HepG2 (cell line): ENCODE results near the gene CPEB4. TPM values are rescaled to one million over a fixed set of nuclear protein-coding genes. Genes with fewer than 3 reads are reported as not detected.

Experiments
- ERF ChIP-seq: IDR thresholded peaks from 2 replicates; pipeline ENCODE4 v1.6.1; 2018; ENCODE audit warnings: missing biosample characterization, missing genetic modification reagents
- GABPB1 ChIP-seq: IDR thresholded peaks from 2 replicates; pipeline ENCODE4 v1.6.1; 2016; ENCODE audit warnings: mild to moderate bottlenecking, missing genetic modification reagents, moderate library complexity, missing compliant biosample characterization
- HDAC6 ChIP-seq: fragments of 200-600 bp; sonication (generic); IDR thresholded peaks from 2 replicates; pipeline ENCODE4 v1.7.0; 2017; ENCODE audit warnings: mild to moderate bottlenecking, antibody characterized with exemption, low read length, low read depth
- HNRNPK ChIP-seq: fragments of 200-400 bp; formaldehyde crosslinking; IDR thresholded peaks from 2 replicates; pipeline ENCODE4 v1.6.1; 2018; ENCODE audit warnings: low read length, low read depth, moderate library complexity, mild to moderate bottlenecking; ENCODE audit not compliant: poor library complexity, severe bottlenecking
- ISL2 ChIP-seq: sonication (generic); formaldehyde crosslinking; IDR thresholded peaks from 2 replicates; pipeline ENCODE4 v1.5.0; 2020; ENCODE audit warnings: missing genetic modification reagents
- KDM4B ChIP-seq: sonication (generic); formaldehyde crosslinking; IDR thresholded peaks from 2 replicates; pipeline ENCODE4 v1.4.0; 2020; ENCODE audit warnings: missing genetic modification reagents
- SIX4 ChIP-seq: sonication (generic); formaldehyde crosslinking; IDR thresholded peaks from 2 replicates; pipeline ENCODE4 v1.4.0; 2020; ENCODE audit warnings: missing genetic modification reagents
- SNRNP70 ChIP-seq: fragments of 200-400 bp; formaldehyde crosslinking; IDR thresholded peaks from 2 replicates; pipeline ENCODE4 v1.6.1; 2017; ENCODE audit warnings: mild to moderate bottlenecking, low read depth, low read length, moderate library complexity
- ZBTB3 ChIP-seq: sonication (generic); formaldehyde crosslinking; IDR thresholded peaks from 2 replicates; pipeline ENCODE4 v1.4.0; 2020; ENCODE audit warnings: low read depth, mild to moderate bottlenecking, moderate library complexity, missing genetic modification reagents, borderline replicate concordance
- ZNF30 ChIP-seq: sonication (generic); formaldehyde crosslinking; IDR thresholded peaks from 2 replicates; pipeline ENCODE4 v1.5.0; 2020; ENCODE audit warnings: mild to moderate bottlenecking, missing genetic modification reagents
- ZNF556 ChIP-seq: sonication (generic); formaldehyde crosslinking; IDR thresholded peaks from 2 replicates; pipeline ENCODE4 v1.4.0; 2020; ENCODE audit warnings: mild to moderate bottlenecking, missing genetic modification reagents, borderline replicate concordance
- ZNF614 ChIP-seq: IDR thresholded peaks from 2 replicates; pipeline ENCODE4 v1.6.1; 2018; ENCODE audit warnings: missing biosample characterization, missing genetic modification reagents, inconsistent platforms, borderline replicate concordance
- ZNF709 ChIP-seq: sonication (generic); formaldehyde crosslinking; IDR thresholded peaks from 2 replicates; pipeline ENCODE4 v1.5.0; 2020; ENCODE audit warnings: mild to moderate bottlenecking, missing genetic modification reagents
- polyA plus RNA-seq, 8 experiments: library from polyadenylated mRNA; depleted of rRNA in 3 of 8; stranded (reverse) in 7 of 8; unstranded in 1 of 8; fragments of >200 nt; fragmentation: Illumina TruSeq in 4 of 8; extraction: Trizol in 4 of 8; gene quantifications; 2 replicates each; pipeline versions ENCODE4 v1.2.1 to v1.2.3, GENCODE V29; 2011 to 2016; ENCODE audit warnings: low read depth in 4 of 8, missing spikeins in 1 of 8, mixed read lengths in 1 of 8; ENCODE audit not compliant: insufficient read depth in 1 of 8
- total RNA-seq, 5 experiments: library from RNA; depleted of rRNA; stranded (reverse); fragments of >200 nt; fragmentation: Illumina TruSeq; extraction: Trizol; gene quantifications; 2 replicates each; pipeline ENCODE4 v1.2.3, GENCODE V29; 2016; ENCODE audit warnings: low read depth in 1 of 5
- TF ChIP-seq, protein P1 (sequence below): sonication (generic); formaldehyde crosslinking; IDR thresholded peaks from 2 replicates; pipeline ENCODE4 v1.5.1; 2020; ENCODE audit warnings: mild to moderate bottlenecking, moderate library complexity, missing genetic modification reagents
- TF ChIP-seq, protein P2 (sequence below): sonication (generic); formaldehyde crosslinking; IDR thresholded peaks from 2 replicates; pipeline ENCODE4 v1.4.0; 2020; ENCODE audit warnings: mild to moderate bottlenecking, missing genetic modification reagents, borderline replicate concordance
- TF ChIP-seq, protein P3 (sequence below): sonication (generic); formaldehyde crosslinking; IDR thresholded peaks from 2 replicates; pipeline ENCODE4 v1.5.0; 2020; ENCODE audit warnings: missing genetic modification reagents
- TF ChIP-seq, protein P4 (sequence below): sonication (generic); formaldehyde crosslinking; IDR thresholded peaks from 2 replicates; pipeline ENCODE4 v1.4.0; 2020; ENCODE audit warnings: missing genetic modification reagents
- TF ChIP-seq, protein P5 (sequence below): IDR thresholded peaks from 2 replicates; pipeline ENCODE4 v1.6.1; 2016

Gene CPEB4
- total and polyA plus RNA-seq, 2 of the 13 experiments (the other 11 are each of a cell fraction or from before 2014, with no cell fraction given), result 7.7 to 26.7 TPM

DNA sequence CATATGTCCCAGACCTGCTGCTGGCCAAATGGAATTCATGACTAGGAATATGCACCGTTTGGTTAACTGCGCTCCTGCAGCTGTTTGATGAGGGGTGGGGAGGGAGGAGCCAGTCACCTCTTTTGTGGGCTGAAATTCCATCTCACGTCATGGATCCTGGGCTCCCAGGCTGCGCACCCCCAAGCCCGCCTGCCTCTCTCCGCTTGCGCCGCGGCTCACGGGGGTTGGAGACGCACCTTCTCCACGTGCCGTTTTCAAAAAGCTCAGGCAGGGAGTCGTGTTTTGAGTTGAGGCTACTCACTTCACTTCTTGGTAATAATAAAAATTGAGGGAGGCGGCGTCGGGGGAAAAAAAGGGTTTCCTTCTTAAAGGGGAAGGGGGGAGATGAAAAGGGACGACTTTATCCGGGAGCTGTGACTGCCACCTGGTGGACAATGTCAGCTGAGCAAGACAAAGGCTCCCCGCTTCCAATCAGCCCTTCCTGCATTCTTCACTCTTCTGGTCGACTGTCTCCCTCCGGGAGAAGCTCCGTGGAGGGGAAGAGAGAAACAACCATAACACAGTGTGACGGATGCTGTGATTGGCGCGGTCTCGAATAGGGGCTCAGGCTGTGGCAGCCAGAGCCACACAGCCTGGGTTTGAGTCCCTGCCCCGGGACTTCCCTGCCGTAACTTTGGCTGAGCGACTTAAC lies 84.9 kb downstream of the CPEB4 start (continued):
- TF ChIP-seq, protein P1, sequence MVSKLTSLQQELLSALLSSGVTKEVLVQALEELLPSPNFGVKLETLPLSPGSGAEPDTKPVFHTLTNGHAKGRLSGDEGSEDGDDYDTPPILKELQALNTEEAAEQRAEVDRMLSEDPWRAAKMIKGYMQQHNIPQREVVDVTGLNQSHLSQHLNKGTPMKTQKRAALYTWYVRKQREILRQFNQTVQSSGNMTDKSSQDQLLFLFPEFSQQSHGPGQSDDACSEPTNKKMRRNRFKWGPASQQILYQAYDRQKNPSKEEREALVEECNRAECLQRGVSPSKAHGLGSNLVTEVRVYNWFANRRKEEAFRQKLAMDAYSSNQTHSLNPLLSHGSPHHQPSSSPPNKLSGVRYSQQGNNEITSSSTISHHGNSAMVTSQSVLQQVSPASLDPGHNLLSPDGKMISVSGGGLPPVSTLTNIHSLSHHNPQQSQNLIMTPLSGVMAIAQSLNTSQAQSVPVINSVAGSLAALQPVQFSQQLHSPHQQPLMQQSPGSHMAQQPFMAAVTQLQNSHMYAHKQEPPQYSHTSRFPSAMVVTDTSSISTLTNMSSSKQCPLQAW (CRISPR knock-in tag), result peak; percentile 61
- TF ChIP-seq GABPB1 (peak; percentile 26; the same call in 1 of the 2 replicates), ZBTB3 (CRISPR knock-in tag) (no peak), ZNF709 (CRISPR knock-in tag) (no peak), ZNF614 (no peak), SIX4 (CRISPR knock-in tag) (no peak), HNRNPK (no peak), ISL2 (CRISPR knock-in tag) (0 out of 2 replicates have a peak, but pooled peaks have one; percentile 32), SNRNP70 (no peak), ZNF556 (CRISPR knock-in tag) (no peak), HDAC6 (no peak), ERF (CRISPR knock-in tag) (no peak), KDM4B (CRISPR knock-in tag) (no peak), ZNF30 (CRISPR knock-in tag) (no peak)
- TF ChIP-seq, protein P2, sequence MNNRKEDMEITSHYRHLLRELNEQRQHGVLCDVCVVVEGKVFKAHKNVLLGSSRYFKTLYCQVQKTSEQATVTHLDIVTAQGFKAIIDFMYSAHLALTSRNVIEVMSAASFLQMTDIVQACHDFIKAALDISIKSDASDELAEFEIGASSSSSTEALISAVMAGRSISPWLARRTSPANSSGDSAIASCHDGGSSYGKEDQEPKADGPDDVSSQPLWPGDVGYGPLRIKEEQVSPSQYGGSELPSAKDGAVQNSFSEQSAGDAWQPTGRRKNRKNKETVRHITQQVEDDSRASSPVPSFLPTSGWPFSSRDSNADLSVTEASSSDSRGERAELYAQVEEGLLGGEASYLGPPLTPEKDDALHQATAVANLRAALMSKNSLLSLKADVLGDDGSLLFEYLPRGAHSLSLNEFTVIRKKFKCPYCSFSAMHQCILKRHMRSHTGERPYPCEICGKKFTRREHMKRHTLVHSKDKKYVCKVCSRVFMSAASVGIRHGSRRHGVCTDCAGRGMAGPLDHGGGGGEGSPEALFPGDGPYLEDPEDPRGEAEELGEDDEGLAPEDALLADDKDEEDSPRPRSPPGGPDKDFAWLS, result no peak
- TF ChIP-seq, protein P3, sequence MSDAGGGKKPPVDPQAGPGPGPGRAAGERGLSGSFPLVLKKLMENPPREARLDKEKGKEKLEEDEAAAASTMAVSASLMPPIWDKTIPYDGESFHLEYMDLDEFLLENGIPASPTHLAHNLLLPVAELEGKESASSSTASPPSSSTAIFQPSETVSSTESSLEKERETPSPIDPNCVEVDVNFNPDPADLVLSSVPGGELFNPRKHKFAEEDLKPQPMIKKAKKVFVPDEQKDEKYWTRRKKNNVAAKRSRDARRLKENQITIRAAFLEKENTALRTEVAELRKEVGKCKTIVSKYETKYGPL, result no peak
- TF ChIP-seq, protein P4, sequence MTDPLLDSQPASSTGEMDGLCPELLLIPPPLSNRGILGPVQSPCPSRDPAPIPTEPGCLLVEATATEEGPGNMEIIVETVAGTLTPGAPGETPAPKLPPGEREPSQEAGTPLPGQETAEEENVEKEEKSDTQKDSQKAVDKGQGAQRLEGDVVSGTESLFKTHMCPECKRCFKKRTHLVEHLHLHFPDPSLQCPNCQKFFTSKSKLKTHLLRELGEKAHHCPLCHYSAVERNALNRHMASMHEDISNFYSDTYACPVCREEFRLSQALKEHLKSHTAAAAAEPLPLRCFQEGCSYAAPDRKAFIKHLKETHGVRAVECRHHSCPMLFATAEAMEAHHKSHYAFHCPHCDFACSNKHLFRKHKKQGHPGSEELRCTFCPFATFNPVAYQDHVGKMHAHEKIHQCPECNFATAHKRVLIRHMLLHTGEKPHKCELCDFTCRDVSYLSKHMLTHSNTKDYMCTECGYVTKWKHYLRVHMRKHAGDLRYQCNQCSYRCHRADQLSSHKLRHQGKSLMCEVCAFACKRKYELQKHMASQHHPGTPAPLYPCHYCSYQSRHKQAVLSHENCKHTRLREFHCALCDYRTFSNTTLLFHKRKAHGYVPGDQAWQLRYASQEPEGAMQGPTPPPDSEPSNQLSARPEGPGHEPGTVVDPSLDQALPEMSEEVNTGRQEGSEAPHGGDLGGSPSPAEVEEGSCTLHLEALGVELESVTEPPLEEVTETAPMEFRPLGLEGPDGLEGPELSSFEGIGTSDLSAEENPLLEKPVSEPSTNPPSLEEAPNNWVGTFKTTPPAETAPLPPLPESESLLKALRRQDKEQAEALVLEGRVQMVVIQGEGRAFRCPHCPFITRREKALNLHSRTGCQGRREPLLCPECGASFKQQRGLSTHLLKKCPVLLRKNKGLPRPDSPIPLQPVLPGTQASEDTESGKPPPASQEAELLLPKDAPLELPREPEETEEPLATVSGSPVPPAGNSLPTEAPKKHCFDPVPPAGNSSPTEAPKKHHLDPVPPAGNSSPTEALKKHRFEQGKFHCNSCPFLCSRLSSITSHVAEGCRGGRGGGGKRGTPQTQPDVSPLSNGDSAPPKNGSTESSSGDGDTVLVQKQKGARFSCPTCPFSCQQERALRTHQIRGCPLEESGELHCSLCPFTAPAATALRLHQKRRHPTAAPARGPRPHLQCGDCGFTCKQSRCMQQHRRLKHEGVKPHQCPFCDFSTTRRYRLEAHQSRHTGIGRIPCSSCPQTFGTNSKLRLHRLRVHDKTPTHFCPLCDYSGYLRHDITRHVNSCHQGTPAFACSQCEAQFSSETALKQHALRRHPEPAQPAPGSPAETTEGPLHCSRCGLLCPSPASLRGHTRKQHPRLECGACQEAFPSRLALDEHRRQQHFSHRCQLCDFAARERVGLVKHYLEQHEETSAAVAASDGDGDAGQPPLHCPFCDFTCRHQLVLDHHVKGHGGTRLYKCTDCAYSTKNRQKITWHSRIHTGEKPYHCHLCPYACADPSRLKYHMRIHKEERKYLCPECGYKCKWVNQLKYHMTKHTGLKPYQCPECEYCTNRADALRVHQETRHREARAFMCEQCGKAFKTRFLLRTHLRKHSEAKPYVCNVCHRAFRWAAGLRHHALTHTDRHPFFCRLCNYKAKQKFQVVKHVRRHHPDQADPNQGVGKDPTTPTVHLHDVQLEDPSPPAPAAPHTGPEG (CRISPR knock-in tag), result no peak
- TF ChIP-seq, protein P5, sequence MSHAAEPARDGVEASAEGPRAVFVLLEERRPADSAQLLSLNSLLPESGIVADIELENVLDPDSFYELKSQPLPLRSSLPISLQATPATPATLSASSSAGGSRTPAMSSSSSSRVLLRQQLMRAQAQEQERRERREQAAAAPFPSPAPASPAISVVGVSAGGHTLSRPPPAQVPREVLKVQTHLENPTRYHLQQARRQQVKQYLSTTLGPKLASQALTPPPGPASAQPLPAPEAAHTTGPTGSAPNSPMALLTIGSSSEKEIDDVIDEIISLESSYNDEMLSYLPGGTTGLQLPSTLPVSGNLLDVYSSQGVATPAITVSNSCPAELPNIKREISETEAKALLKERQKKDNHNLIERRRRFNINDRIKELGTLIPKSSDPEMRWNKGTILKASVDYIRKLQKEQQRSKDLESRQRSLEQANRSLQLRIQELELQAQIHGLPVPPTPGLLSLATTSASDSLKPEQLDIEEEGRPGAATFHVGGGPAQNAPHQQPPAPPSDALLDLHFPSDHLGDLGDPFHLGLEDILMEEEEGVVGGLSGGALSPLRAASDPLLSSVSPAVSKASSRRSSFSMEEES (CRISPR knock-in tag), result no peak; the same call in 1 of the 2 replicates
